Left lobe of liver (tissue), 2 donors: ENCODE measurements around the gene DUS1L. TPM values are rescaled to one million over a fixed set of nuclear protein-coding genes. Genes with fewer than 3 reads are reported as not detected.

Source experiments
- ATAC-seq: fragments of 200-7000 bp; cut with Tn5 transposase; one replicate; pipeline ENCODE4 v1.9.1; 2020; ENCODE audit warnings: mild to moderate bottlenecking, moderate library complexity
- DNase-seq: peaks from one replicate; pipeline ENCODE4 v3.0.0-alpha.2; 2020; ENCODE audit warnings: low spot score
- total RNA-seq: library from RNA; stranded (reverse); gene quantifications from one replicate; pipeline ENCODE4 v1.2.1, GENCODE V29; 2021
- donor health status: DM: no; HTN: no; CAD: no; lungs with moderate emphysema.
- donor health status: DM: no; HTN: yes; CAD: no.

Gene DUS1L
- 121 TPM for total RNA-seq

DNA sequence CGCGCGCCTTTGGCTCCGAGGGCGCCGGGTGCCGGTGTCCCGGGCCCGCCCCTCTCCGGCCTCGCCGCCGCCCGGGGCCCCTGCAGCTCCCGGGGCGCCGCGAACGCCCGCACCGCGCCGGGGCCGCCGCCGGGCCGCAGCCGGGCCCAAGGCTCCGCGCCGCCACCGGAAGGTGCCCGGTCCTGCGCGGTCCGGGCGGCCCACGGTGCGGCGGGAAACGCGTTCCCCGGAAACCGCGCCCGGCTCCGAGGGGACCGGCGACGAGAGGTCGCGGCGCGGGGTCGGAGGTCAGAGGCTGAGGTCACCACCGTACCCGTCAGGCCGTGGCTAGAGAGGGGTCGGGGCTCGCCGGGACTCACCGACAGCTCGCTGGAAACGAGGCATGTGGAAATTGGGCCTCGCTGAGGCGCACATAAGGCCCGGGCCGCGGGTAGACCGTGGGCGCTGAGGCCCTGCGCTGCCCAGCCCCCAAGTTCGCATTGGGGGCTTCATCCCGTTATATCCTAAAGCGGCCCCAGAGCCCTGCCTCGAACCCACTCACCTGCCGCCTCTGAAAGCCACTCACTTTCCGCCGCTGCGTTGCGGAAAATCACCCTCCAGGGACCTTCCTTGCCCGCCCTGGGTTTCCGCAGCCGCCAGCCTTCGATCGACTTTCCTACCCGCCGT lies at the start of gene DUS1L:
DUS1L (minus strand) TSS at position 167 of the 666 bp plus-strand sequence. CDS start 745 bp downstream, outside the sequence.
- ATAC-seq: peak; percentile 70
- DNase-seq: no peak

DNA sequence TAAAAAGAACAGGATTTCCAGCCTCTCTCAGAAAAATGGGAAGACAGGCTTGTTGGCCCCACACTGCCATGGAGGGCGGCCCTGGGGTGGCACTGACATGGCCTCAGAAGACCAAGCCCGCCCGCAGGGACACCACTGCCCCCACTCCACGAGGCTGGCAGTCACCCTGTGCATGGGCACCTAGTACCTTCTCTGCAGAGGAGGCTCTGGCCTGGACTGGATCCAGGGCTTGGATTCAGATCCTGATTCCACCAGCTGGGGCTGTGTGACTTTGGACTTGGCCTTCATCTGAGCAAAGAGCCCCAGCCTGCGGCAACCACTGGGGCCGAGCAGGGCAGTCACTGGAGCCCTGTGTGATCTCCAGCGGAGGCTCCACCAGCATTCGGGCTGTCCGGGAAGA lies 49.3 kb upstream of the DUS1L start:
- ATAC-seq: peak; percentile 55

DNA sequence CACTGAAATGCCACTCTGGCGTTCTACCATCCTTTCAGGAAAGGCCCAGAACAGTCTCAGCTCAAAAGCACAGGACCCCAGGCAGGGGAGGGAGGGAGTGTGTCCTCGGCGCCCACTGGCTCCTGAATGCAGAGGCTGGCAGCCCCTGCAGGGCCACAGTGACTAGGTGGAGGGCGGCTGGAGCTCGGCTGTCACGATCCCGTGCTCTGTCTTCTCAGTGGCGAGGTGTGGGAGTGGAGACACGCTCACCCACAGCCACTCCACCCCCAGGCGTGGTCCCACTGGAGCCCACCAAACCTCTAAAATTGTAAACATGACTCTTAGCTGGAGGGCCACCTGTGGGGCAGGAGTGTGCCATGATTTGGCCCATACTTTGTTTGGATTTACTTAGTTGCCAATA lies 48.8 kb upstream of the DUS1L start:
- no peak for ATAC-seq
- DNase-seq: no peak

More for the DNA sequence above, 49.3 kb upstream of the DUS1L start:
- peak; percentile 96 for DNase-seq

DNA sequence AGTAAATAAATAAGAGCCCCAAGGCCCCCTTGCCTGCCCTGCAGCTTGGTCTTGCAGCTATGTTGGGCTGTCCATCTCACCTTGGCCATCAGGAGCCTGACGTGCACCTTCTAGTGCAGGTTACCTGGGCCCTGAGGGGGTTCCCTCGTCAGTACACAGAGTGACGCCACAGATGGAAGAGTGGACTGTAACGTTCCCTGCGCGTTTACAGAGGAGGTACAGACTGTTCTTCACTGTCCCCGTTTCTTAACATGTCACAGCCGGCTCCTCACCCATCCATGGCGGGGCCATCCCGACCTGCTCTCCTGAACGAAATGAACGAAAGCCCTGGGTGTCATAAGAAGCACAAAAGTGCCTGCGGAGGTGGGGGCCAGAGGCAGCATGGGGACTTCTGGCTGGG lies 48.3 kb upstream of the DUS1L start:
- ATAC-seq: no peak
- no peak for DNase-seq

DNA sequence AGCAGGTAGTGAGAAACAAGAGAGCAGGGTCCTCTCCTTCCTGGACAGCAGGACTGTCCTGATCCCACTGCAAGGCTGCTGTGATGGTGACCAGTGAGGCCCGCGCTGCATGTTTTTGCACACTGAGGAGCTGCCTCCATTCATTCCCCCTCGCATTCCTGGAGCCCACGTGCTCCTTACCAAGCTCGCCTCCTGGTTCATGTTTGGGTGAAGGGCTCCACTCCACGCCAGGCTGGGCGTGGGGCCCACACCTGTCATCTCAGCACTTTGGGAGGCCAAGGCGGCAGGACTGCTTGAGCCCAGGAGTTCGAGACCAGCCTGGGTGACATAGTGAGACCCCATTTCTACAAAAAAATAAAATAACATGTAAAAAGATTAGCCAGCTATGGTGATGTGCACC lies 47.8 kb upstream of the DUS1L start:
- ATAC-seq: no peak

DNA sequence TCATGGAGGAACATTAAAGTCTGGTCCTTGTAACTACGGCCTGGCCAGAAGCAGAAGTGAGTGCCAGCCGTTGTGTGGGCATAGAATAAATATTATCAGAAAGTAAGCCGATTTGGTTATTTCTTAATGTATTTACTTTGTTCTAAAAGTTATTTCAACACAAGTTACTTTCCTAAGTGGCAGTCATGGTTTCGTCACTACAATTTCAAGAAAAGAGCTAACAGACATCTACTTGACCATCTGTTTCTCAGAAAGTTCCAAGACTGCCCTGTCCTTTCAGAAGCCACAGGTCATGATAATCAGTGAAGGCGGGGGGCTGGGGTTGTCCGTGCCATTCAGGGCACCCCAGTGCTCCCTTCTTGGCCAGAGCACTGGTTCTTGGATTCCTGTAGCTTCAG lies 47.3 kb upstream of the DUS1L start:
- DNase-seq (no peak), ATAC-seq (peak; percentile 13)

More for the DNA sequence above, 47.8 kb upstream of the DUS1L start:
- DNase-seq: no peak

DNA sequence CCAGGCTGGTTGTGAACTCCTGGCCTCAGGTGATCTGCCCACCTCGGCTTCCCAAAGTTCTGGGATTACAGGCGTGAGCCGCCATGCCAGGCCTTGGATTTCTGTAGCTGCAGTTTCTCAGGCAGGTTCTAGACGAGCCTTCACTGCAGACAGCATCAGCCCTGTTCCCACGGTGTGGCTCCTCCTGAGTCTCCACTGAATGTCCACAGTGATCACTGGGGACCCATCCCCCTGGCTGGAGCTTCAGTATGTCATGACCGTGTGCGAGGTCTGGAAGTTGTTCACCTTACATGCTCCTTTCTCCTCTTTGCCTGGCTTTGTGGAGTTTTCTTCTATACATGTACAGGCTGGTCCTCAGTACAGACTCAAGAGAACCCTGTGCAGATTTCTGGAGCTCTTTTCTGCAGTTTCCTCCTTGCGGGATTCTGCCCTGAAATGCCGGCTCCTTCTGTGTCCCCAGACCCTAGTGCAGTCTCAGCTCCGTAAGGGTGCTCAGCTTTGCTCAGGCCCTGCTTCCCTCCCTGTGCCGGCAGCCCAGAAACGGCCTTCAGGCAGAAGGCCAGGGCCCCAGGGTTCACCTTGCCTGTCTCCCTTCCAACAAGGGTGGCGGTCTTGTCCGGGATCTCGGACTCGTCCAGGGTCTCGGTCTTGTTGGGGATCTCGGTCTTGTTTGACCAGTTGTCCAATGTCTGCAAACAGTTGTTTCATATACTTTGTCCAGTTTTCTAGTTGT lies 46.7 kb upstream of the DUS1L start:
- ATAC-seq (peak; percentile 44), DNase-seq (peak; percentile 81)

DNA sequence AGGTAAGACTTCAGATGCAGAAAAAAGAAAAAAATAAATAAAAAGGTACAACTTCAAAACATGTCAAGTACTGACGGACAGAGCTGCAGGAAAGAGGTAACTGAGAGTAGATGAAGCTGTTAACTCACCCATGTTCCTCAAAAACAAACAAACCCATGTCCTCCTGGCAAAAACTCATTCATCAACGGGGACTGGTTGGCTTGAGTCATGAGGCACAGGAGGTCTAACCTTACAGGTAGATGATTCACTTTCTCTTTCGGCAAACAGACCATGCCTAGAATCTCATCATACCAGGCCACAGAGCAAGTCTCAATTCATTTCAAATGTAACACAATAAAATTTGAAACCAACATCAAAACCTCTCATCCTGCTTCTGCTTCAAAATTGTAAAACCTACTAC lies 44.7 kb upstream of the DUS1L start:
- DNase-seq: peak; percentile 78
- peak; percentile 30 for ATAC-seq

DNA sequence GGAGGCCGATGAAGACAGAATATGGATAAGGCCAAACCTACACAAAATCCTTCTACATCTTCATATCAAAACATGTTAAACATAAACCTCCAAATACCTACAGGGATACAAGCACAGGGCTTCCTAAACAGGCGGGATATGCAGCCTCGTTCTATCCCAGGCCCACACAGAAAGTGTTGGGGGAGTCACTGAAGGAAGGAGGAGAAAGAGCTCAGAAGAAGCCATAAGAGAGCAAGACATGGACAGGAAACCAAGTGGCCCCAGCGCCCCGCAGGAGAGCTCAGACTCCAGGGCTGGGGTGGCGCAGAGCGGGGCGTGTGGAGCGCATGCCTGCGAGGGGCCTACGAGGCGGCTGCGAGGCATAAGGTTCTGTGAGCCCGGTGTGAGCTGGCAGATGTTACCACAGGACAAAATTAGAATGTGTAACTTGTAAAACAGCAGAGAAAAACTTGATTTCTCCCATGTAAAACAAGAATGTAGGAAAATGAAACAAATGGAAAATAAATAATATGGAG lies 43.4 kb upstream of the DUS1L start:
- no peak for ATAC-seq
- no peak for DNase-seq

DNA sequence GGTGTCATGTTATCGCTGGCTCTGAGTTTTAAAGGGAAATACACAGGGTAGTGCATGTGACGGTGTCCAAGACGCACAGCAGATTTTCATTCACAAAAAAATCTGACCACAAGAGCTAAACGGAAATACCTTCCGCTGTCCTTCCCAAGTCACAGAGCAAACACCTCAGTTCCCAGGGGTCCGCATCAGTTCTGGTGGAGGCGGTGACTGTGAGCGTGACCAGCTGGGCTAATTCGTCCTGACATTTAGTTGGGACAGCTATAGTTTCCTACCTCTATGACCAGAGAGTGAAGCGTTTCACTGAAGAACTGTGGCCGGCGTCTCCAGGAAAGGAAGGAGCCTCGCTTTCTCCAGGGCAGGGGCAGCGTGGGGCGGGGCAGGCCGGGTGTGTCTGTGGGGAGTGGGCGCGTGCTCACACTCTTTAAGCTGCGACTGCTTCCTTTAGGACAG lies 42.9 kb upstream of the DUS1L start:
- ATAC-seq (peak; percentile 3), DNase-seq (no peak)

DNA sequence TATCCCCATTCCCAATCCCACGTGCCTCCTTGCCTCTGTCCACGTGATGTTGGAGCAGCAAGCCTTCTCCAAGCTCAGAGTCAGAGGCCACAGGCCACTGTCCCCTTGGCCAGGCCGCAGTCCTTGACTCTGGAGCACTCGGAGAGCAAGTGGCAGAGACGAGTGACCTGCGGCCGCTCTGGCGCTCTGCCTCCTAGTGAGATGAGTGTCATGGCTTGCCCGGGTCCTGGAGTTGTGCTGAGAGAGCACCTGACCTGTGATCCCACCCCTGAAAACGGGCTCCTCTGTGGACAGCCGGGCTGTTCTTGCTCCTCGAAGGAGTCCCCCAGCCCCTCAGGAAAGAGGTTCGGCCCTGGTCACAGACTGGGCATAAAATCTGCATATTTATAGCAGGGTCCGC lies 42.4 kb upstream of the DUS1L start:
- DNase-seq (peak; percentile 98), ATAC-seq (peak; percentile 50)

DNA sequence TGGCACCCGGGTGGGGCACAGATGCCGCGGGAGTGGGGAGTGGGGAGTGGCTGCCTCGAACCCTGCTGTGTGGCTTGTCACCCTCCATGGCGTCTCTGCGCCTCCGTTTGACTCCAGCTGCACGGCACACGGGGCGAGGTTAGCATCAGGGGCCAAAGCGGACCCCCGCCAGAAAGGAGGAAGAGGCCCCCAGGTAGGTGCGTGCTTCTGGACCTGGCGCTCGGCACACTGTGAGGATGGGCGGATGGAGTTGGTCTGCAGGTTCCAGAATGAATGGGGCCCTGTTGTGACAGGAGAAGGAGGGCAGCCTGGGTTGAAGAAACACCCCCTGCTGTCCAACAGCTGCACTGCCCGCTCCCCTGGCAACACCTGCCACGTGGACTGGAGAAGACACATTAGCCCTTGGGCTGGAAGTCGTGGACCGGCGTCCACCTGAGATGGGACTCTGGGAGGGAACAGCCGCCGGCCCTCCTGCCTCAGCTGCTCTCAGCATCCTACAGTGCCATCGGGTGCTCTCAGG lies 41.8 kb upstream of the DUS1L start:
- ATAC-seq: peak; percentile 4
- DNase-seq: no peak

DNA sequence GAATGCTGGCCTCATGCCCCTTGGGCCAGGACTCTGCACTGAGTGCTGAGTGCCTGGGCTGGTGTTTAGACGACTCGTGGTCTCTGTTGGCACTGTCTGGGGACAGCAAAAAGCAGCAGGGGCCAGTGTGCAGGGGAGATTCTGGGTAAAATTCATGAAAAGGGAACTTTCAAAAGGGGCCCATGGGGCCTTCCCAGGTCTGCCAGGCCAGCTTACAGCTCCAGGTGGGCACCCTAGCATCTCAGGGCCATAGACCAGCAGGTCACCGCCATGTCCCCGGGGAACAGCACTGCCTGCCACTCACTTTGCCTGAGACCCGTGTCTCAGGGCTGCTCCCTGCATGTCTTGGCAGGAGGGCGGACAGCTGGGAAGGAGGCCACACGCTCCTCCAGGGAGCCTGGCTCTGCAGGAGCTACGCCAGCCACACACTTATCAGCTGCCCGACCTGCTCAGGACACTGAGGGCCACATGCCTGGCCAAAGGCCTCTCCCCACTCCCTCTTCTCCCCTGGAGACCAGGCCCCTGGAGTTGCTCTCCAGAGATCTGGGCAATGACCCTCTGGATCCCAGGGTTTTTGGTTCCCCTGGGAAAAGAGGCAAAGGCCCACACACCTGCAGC lies 41.2 kb upstream of the DUS1L start:
- no peak for DNase-seq

DNA sequence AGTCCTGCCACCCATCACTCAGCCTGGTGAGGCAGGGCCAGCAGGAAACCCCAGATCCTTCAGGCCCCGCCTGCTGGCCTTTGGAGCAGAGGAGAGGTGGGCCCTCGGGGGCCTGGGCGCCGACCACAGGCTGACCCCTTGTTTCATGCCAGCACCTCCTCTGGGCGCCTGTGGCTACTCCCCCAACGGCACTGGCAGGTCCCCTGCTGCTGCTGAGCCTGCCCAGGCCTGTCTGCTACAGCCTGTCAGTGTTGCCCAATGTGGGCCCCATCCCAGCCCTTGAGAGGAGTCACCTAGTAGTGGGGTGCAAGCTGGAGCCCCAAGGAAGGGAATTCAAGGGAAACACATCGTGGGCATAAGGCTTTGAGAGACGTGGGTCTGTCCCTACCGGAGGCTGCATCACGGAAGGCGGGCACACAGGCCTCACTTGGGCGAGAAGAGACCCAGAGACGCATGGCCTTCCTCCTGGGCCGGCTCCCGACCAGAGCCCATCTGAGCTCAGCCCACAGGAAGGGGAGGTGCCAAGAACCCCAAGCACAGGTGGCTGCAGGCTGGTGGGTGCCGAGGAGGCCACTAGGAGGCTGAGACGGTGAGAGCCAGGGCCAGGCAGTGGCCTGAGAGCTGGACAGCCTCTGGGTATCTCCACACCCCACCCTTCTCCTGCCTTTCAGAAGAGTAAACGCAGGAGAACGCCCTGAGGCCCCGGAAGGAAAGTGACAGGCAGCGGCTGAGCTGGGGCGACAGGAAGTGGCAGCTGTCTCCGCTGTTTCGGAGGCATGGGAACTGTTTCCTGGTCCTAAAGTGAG lies 40.5 kb upstream of the DUS1L start:
- DNase-seq (peak; percentile 76), ATAC-seq (peak; percentile 2)

More for the DNA sequence above, 41.2 kb upstream of the DUS1L start:
- peak; percentile 0 for ATAC-seq

DNA sequence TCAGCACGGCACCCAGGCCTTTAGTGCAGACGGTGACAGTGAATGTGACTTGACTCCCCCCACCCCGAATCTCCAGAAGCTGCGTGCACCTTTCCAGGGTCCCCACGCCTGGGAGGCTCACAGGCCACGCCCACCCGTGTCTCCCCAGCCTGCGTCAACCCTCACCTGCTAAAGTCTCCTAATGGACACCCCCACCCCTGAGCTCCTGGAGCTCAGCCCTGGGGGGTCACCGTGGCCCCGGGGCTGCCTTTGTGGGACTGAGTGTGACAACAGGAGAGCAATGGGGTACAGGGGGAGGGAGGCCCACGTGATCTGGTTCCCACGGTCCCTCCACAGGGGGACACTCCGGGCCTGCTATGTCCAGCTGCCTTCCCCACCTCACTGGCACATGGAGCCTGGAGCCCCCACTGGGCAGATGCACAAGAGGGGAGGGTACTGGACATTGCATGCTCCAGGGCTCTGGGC lies 39.8 kb upstream of the DUS1L start:
- ATAC-seq (no peak), DNase-seq (no peak)

DNA sequence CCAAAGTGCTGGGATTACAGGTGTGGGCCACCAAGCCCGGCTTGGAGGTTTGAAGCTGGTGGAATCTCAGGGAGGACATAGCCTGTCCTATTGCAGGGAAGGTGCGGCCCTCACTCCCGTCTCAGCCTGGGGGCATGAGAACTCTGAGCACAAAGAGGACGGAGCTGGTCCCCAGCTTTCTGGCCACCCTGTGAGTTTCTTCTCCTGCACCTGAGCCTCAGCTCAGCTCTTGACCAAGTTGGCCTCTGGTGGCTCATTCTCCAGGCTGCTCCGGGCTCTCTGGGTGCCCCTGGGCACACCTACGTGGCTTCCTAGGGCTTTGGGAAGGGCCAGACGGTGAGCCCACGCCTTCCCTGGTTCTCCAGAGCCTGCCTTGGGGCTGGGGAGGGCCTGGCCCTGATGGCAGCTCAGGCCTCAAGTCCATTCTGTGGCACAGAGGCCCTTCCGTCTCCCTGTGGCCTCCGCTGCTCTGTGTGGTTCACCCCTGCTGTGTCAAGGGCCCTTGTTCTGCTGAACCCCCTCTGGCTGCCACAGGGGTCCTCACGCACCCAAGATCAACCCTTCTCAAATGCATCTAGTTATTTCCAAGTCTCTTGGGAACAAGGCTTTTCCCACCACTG lies 39.3 kb upstream of the DUS1L start:
- no peak for ATAC-seq
- DNase-seq: no peak

DNA sequence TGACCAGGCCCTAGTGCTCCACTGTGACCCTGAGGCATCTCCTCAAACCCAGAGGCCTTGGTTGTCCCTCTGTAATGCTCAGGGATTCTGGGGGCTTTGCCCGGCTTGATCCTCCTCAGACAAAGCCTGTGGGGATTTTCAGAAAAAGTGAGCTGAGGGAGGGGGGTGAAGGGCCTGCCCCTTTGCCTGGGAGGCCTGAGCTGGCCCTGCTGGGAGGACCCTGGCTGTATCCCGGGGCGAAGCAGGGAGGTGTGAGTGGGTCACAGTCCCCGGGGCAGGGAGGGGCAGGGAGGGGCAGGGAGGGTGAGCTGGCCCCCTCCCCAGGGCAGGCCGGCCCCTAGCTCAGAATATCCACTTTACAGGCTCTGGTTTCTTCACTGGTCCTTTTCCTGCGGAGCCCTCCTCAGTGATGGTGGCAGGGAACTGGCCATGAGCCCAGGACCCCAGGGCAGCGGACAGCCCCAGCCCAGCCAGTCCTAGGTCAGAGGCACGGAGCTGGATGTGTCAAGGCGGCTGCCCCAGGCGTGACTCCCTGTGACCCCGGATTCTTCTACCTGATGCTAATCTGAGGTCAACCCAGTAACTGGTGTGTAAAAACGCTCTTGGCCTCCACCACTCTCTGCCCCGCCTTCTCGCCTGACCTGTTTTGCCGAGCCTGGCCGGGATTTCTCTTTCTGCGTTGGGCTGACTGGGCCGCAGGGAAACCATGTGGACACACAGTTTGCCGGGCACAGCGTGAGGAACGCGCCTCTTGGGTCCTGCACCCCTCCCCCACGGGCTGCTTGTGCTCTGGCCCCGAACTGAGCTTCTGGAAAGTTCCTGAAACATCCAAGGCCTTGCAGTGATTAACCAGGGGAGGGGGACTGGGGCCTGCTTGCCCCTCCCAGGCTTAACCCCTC lies 38.2 kb upstream of the DUS1L start:
- ATAC-seq: peak; percentile 20
- DNase-seq: peak; percentile 96

DNA sequence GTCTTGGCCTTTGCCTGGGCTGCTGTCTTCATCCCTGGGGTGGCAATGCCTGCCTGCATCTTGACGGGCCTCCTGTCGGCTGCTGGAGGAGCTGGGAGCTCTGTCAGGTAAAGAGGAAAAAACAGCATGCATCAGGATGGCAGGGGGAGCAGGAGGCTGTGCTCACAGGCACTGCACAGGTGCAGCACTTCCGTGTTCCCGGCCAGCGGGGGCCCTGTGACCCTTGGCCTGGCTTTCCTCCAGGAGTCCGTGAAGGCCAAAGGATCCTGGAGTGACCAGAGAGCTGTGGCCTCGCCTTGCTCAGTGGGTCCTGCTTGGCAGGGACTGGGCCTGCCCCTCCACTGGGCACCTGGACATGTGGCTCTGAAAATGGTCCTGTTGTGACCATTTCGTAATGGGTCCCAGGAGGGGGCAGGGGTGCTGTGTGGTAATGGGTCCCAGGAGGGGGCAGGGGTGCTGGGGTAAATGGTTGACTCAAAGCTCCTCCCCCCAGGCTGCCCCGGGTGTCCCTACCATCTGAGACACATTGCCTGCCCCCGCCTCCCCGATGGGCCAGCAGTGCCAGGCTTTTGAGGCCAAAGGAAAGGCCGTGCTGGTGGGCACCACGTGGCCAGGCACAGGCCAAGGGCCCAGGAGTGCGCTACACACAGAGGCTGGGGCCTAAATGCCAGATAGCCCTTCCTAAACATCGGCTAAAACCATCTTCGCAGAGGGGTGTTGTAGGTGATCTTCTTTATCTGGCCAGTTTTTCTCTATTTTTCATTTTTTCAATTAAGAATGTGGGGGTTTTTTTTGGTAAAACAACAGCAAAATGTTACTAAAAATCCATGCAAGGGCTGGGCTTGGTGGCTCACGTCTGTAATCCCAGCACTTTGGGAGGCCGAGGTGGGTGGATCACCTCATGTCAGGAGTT lies 36.4 kb upstream of the DUS1L start:
- ATAC-seq: peak; percentile 21
- peak; percentile 98 for DNase-seq
